GM12878 (cell line): ENCODE data around the gene LPGAT1. TPM values are rescaled to one million over a fixed set of nuclear protein-coding genes. Genes with fewer than 3 reads are reported as not detected.

Experiments used
- CHD1 ChIP-seq: IDR thresholded peaks from 2 replicates; pipeline ENCODE4 v1.6.1; 2012; ENCODE audit warnings: low read depth, low read length, improper control_type of control experiment
- DPF2 ChIP-seq: fragments of 450-650 bp; IDR thresholded peaks from 2 replicates; pipeline ENCODE4 v1.6.1; 2017; ENCODE audit warnings: mild to moderate bottlenecking
- EGR1 ChIP-seq, 2 experiments: IDR thresholded peaks; 1 replicate in 1 of 2; 2 replicates in 1 of 2; pipeline ENCODE4 v1.6.1; 2011 to 2012; ENCODE audit warnings: low read depth in 2 of 2, low read length in 2 of 2, borderline replicate concordance in 1 of 2, mild to moderate bottlenecking in 1 of 2, moderate library complexity in 1 of 2
- EP300 ChIP-seq, 2 experiments: fragments of 150-350 bp in 1 of 2; IDR thresholded peaks; 2 replicates each; pipeline ENCODE4 v1.6.1; 2011 to 2012; ENCODE audit warnings: low read depth in 2 of 2, low read length in 2 of 2, borderline replicate concordance in 1 of 2, improper control_type of control experiment in 1 of 2, inconsistent platforms in 1 of 2; ENCODE audit not compliant: control insufficient read depth in 1 of 2
- GABPA ChIP-seq: IDR thresholded peaks from 2 replicates; pipeline ENCODE4 v1.6.1; 2014; ENCODE audit warnings: antibody characterized with exemption, low read depth, mild to moderate bottlenecking, inconsistent platforms
- IKZF2 ChIP-seq, 2 experiments: fragments of 450-650 bp; IDR thresholded peaks; 2 replicates each; pipeline ENCODE4 v1.6.1; 2017; ENCODE audit warnings: mild to moderate bottlenecking in 2 of 2, moderate library complexity in 2 of 2
- MEF2B ChIP-seq: fragments of 450-650 bp; IDR thresholded peaks from 2 replicates; pipeline ENCODE4 v1.6.1; 2018; ENCODE audit warnings: mild to moderate bottlenecking, moderate library complexity; ENCODE audit not compliant: partially characterized antibody, poor library complexity, severe bottlenecking
- MTA2 ChIP-seq: fragments of 450-650 bp; IDR thresholded peaks from 2 replicates; pipeline ENCODE4 v1.6.1; 2016; ENCODE audit warnings: low read depth, mild to moderate bottlenecking, moderate library complexity
- MTA3 ChIP-seq: IDR thresholded peaks from 2 replicates; pipeline ENCODE4 v1.6.1; 2012; ENCODE audit warnings: low read length, inconsistent platforms, borderline replicate concordance
- SP1 ChIP-seq: IDR thresholded peaks from one replicate; pipeline ENCODE4 v1.6.1; 2011; ENCODE audit warnings: low read depth, low read length
- STAT3 ChIP-seq: IDR thresholded peaks from 2 replicates; pipeline ENCODE4 v1.6.1; 2011; ENCODE audit warnings: low read depth, low read length, improper control_type of control experiment
- ZBED1 ChIP-seq: IDR thresholded peaks from 2 replicates; pipeline ENCODE4 v1.6.1; 2016; ENCODE audit warnings: borderline replicate concordance
- ZNF24 ChIP-seq: fragments of 450-650 bp; IDR thresholded peaks from 2 replicates; pipeline ENCODE4 v1.6.1; 2017; ENCODE audit warnings: antibody characterized with exemption, mild to moderate bottlenecking
- ZZZ3 ChIP-seq: IDR thresholded peaks from 2 replicates; pipeline ENCODE4 v1.6.1; 2011; ENCODE audit warnings: low read depth; ENCODE audit not compliant: control insufficient read depth, insufficient read length
- polyA plus RNA-seq, 11 experiments: library from polyadenylated mRNA; depleted of rRNA in 4 of 11; unstranded in 6 of 11; stranded (reverse) in 5 of 11; fragments of >200 nt; fragmentation: Nextera tagmentation in 4 of 11; fragmentation: Illumina TruSeq in 1 of 11; extraction: Ambion mirVana in 4 of 11; extraction: Trizol in 1 of 11; gene quantifications; 1 replicate in 1 of 11; 2 replicates in 10 of 11; pipeline versions ENCODE4 v1.2.1 to v1.2.3, GENCODE V29; 2011 to 2016; ENCODE audit warnings: inconsistent platforms in 2 of 11, missing spikeins in 2 of 11, low read depth in 1 of 11
- total RNA-seq, 4 experiments: library from RNA; depleted of rRNA in 3 of 4; stranded (reverse); fragments of >200 nt in 3 of 4; fragmentation: Illumina TruSeq in 1 of 4; extraction: Trizol in 1 of 4; gene quantifications; 2 replicates each; pipeline versions ENCODE4 v1.2.1 to v1.2.3, GENCODE V29; 2013 to 2021
- TF ChIP-seq, protein P1 (sequence below): IDR thresholded peaks from 2 replicates; pipeline ENCODE4 v1.6.1; 2012; ENCODE audit warnings: low read depth, low read length, improper control_type of control experiment
- TF ChIP-seq, protein P2 (sequence below): IDR thresholded peaks from 2 replicates; pipeline ENCODE4 v1.6.1; 2011; ENCODE audit warnings: low read depth, mild to moderate bottlenecking, low read length, moderate library complexity, borderline replicate concordance; ENCODE audit errors: extremely low read depth
- TF ChIP-seq, protein P3 (sequence below): IDR thresholded peaks from 2 replicates; pipeline ENCODE4 v1.6.1; 2011; ENCODE audit warnings: low read depth, low read length, improper control_type of control experiment, borderline replicate concordance
- TF ChIP-seq, protein P4 (sequence below): IDR thresholded peaks from 2 replicates; pipeline ENCODE4 v1.6.1; 2012; ENCODE audit warnings: mild to moderate bottlenecking, low read depth, low read length
- TF ChIP-seq, protein P5 (sequence below): fragments of 450-650 bp; formaldehyde crosslinking; IDR thresholded peaks from 2 replicates; pipeline ENCODE4 v1.4.0; 2020; ENCODE audit warnings: mild to moderate bottlenecking, moderate library complexity

The LPGAT1 gene
- total and polyA plus RNA-seq, 10 of the 15 experiments (the other 5 are each of a cell fraction or from before 2014, with no cell fraction given): 5.8 to 40.6 (median 19.2) TPM

DNA sequence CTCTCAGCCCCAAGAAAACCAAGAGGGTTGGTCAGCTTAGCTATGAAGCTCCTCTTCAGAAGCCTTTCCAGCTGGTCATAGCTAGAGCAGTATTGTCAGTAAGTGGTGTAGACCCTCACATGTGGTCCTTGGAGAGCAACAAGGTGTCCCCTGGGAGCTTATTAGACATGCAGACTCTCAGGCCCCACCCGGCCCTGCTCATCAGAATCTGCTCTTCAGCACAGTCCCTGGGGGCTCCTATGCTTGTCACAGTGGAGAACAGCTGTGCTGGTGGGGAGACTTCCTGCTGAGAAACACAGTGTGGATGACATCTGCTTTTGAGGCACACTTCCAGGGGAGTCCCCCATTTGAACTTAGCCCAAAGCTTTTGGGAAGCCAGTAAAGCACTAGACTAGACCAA, 133.2 kb downstream of the LPGAT1 start (continued):
- TF ChIP-seq, protein P1, sequence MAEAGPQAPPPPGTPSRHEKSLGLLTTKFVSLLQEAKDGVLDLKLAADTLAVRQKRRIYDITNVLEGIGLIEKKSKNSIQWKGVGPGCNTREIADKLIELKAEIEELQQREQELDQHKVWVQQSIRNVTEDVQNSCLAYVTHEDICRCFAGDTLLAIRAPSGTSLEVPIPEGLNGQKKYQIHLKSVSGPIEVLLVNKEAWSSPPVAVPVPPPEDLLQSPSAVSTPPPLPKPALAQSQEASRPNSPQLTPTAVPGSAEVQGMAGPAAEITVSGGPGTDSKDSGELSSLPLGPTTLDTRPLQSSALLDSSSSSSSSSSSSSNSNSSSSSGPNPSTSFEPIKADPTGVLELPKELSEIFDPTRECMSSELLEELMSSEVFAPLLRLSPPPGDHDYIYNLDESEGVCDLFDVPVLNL: no peak
- TF ChIP-seq, protein P2, sequence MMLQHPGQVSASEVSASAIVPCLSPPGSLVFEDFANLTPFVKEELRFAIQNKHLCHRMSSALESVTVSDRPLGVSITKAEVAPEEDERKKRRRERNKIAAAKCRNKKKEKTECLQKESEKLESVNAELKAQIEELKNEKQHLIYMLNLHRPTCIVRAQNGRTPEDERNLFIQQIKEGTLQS: no peak
- TF ChIP-seq ZZZ3 (no peak), EP300 (IDR thresholded peaks at IDR 0.05; ENCODE audit: borderline replicate concordance in 1 of 2, control insufficient read depth in 1 of 2, low read depth in 2 of 2, low read length in 2 of 2) (peak; percentile 69 to 73; a peak in 2 of 4 replicates), MTA2 (peak; percentile 88), IKZF2 (IDR thresholded peaks at IDR 0.05) (peak; percentile 80), DPF2 (peak; percentile 49), ZBED1 (no peak), CHD1 (no peak), GABPA (0 out of 2 replicates have a peak, but pooled peaks have one; percentile 45), SP1 (peak; percentile 52), MEF2B (peak; percentile 100), STAT3 (no peak), MTA3 (no peak), ZNF24 (no peak), EGR1 (IDR thresholded peaks at IDR 0.05; ENCODE audit: borderline replicate concordance in 1 of 2, low read depth in 2 of 2, low read length in 2 of 2) (no peak)
- TF ChIP-seq, protein P3, sequence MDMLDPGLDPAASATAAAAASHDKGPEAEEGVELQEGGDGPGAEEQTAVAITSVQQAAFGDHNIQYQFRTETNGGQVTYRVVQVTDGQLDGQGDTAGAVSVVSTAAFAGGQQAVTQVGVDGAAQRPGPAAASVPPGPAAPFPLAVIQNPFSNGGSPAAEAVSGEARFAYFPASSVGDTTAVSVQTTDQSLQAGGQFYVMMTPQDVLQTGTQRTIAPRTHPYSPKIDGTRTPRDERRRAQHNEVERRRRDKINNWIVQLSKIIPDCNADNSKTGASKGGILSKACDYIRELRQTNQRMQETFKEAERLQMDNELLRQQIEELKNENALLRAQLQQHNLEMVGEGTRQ: no peak
- TF ChIP-seq, protein P4, sequence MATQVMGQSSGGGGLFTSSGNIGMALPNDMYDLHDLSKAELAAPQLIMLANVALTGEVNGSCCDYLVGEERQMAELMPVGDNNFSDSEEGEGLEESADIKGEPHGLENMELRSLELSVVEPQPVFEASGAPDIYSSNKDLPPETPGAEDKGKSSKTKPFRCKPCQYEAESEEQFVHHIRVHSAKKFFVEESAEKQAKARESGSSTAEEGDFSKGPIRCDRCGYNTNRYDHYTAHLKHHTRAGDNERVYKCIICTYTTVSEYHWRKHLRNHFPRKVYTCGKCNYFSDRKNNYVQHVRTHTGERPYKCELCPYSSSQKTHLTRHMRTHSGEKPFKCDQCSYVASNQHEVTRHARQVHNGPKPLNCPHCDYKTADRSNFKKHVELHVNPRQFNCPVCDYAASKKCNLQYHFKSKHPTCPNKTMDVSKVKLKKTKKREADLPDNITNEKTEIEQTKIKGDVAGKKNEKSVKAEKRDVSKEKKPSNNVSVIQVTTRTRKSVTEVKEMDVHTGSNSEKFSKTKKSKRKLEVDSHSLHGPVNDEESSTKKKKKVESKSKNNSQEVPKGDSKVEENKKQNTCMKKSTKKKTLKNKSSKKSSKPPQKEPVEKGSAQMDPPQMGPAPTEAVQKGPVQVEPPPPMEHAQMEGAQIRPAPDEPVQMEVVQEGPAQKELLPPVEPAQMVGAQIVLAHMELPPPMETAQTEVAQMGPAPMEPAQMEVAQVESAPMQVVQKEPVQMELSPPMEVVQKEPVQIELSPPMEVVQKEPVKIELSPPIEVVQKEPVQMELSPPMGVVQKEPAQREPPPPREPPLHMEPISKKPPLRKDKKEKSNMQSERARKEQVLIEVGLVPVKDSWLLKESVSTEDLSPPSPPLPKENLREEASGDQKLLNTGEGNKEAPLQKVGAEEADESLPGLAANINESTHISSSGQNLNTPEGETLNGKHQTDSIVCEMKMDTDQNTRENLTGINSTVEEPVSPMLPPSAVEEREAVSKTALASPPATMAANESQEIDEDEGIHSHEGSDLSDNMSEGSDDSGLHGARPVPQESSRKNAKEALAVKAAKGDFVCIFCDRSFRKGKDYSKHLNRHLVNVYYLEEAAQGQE: no peak
- TF ChIP-seq, protein P5, sequence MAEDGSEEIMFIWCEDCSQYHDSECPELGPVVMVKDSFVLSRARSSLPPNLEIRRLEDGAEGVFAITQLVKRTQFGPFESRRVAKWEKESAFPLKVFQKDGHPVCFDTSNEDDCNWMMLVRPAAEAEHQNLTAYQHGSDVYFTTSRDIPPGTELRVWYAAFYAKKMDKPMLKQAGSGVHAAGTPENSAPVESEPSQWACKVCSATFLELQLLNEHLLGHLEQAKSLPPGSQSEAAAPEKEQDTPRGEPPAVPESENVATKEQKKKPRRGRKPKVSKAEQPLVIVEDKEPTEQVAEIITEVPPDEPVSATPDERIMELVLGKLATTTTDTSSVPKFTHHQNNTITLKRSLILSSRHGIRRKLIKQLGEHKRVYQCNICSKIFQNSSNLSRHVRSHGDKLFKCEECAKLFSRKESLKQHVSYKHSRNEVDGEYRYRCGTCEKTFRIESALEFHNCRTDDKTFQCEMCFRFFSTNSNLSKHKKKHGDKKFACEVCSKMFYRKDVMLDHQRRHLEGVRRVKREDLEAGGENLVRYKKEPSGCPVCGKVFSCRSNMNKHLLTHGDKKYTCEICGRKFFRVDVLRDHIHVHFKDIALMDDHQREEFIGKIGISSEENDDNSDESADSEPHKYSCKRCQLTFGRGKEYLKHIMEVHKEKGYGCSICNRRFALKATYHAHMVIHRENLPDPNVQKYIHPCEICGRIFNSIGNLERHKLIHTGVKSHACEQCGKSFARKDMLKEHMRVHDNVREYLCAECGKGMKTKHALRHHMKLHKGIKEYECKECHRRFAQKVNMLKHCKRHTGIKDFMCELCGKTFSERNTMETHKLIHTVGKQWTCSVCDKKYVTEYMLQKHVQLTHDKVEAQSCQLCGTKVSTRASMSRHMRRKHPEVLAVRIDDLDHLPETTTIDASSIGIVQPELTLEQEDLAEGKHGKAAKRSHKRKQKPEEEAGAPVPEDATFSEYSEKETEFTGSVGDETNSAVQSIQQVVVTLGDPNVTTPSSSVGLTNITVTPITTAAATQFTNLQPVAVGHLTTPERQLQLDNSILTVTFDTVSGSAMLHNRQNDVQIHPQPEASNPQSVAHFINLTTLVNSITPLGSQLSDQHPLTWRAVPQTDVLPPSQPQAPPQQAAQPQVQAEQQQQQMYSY: no peak
